Fibroblast of skin of right biceps (primary cell): ENCODE measurements around the gene KIF12.

Source experiments
- DNase-seq: peaks from one replicate; pipeline ENCODE4 v3.0.0-alpha.2; 2013

Gene KIF12

DNA sequence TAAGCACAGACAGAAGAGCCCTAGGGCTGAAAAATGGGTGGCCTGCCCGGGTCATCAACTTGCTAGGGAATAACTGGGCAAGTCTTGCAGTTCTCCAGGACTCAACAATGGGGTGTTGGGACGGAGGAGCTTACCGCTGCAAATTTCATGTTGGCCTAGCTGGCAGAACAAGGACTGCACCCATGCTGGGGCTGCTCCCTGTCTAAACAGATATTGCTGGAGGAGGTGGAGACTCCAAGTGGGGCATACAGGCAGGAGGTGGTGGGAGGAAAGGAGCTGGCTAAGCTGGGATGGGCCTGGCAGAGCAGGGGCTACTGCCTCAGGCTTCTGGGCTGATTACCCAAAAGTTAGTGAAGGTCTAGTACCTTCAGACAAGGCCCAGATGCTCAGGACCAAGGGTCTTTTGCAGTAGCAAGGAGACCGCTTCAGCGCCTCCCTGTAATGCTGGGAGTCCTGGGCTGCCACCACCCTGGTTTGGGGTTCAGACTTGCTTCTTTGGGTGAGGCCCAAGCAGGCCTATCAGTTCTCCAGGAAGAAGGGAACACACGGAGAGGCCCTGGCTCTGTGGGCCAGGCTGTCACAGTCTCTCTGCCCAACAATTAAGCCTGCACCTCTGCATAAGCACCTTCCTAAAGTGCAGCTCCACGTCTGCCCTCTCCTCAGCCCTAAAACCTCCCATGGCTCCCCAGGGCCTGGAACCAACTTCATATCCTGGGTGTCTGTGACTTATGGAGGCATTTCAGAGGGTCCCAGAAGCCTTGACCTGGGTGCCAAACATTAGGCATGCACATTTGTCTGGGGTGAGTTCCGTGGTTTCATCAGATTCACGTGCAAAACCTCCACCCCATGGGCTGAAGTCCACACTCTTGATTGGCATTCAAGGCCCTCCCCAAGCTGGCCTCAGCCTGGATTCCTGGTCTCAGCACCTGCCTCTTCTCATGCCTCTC, 24.2 kb upstream of the KIF12 start:
- DNase-seq: no peak

DNA sequence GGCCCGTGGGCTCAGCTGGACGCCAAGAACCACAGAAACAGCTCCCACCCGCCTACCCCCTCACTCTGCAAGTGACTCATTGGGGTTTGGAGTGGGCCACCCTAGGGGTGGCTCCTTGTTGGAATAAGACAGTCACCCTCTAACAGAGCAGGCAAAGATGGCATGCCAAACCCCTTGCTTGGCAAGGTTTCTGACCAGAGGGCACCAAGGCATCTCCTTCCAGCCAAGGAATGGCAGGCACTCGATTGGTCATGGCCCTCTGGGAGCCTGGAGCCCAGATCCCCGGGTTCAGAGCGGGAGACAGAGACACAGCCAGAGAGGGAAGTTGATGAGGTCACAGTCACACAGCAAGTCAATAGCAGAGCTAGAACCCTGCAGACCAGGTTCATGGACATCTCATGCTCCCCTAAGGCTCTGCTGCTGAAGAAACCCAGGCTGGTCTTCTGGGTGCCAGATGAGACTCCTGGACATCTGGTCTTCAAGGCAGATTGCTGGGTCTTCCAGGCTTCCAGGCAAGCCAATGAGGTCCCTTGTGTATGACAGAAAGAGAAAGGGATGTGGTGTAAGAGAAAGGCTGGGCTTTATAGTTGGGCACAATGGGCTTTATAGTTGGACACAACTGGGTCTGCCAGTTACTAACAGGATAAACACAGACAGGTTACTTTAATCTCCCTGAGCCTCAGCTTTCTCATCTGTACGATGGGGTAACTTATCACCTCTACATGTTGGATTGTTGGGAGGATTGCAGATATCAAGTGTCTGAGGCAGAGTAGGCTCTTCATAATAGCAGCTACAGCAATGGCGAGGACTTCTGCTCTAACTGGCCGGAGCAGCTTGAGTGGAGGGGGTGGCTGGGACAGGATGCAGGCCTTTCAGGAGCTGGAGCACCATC, 23.3 kb upstream of the KIF12 start:
- no peak for DNase-seq

DNA sequence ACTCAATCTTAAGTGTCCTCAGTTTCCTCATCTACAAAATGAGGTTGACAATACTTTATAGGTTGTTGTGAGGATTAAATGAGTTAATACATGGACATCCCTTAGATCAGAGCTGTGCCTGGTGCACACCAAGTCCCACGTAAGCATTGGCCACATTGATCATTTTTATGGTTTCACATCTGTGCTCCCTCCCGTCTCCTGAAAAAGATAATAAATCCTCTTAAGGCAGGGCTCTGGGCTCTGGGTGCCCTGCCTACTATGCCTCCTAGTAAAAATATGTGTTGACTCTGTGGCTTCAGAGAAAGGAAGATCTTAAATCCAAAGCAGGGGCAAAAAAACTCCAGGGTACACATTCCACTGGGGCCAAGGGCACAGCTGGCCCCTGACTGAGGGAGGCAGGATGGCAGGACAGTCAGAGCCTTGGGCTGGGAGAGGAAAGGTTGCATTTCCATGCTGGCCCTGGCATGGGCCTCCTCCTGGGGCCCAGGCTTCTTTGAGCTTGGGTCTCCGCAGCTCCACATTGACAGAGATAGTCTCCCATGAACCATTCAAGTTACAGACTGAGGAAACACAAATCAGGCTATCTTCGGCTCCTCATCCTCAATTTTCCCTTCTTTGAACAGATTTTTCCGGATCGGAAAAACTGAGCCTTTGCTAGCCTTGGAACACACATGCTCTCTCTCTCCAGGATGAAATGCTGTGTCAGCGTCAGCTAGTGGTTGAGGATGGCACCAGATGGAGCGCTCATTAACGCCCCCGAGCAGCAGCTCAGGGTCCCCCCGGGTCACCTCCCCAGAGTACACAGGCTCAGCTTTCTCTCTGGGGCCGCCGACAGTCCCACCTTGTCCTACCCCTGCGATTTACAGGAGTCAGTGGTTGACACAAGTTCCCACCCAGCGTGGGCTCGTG, 22.4 kb upstream of the KIF12 start:
- no peak for DNase-seq

GRCh38 chr9:114120192-114121014, 21.3 kb upstream of the KIF12 start:
- no peak for DNase-seq

DNA sequence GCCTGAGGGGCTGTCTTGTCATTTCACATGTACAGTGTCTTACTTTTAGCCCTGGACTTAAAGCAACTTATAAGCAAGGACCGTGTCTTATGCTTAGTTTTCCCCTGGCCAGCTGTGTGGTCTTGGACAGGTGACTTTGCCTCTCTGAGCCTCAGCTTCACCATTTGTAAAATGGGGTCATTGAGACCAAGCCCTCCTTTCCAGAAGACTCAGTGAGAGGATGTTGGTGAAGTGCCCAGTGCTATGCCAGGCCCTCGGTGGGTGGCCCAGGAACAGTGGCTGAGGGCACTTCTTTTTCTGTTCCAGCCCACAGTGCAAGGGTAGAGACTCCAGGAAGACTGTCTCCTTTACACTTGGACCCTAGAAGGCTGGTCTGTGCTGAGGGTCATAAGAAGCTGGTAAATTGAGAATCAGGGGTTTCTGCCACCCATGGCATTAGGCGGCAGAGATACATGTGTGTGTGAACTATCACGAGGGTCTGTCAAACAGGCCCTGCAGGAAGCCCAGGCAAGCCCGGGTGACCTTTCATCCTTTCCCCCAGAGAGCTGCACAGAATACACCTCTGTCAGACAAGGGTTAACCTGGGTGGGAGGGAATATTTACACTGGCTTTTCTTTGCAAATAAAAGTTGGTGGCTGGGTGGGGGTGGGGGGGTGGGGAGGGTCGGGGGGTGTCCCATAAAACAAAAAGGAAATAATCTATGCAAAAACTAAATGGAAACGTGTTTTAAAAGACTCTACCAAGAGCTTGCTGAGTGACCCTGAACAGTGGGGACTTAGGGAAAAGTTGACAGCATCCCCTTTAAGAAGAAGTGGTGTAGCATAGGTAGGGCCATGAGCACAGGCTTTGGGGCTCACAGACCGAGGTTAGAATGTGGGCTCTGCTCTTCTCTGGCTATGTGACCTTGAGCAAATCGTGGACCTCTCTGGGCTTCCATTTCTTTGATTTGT, 20.4 kb upstream of the KIF12 start:
- no peak for DNase-seq

GRCh38 chr9:114117996-114118830, 19.1 kb upstream of the KIF12 start:
- DNase-seq: no peak

GRCh38 chr9:114117614-114117995, 18.5 kb upstream of the KIF12 start:
- DNase-seq: no peak

- DNase-seq: no peak
Measured at GRCh38 chr9:114116126-114116747, 17.1 kb upstream of the KIF12 start.

- DNase-seq: no peak
Measured at GRCh38 chr9:114115654-114116125, 16.6 kb upstream of the KIF12 start.

DNA sequence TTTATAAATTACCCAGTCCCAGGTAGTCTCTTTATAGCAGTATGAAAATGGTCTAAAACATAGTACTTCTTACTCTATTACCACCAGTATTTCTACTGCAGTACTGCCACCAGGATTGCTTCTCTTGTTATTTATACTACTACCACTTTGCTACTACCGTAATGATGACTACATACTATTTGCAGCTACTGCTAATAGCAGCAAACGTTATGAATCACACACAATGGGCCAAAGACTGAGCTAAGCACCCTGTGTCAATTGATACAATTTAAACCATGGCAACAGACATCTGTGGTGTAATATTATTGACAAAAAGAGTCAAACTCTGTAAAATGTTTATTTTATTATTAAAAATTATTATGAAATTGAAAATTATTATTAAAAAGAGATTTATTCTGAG, 15.3 kb upstream of the KIF12 start:
- DNase-seq: peak; percentile 55

- DNase-seq: peak; percentile 84
Measured at GRCh38 chr9:114112778-114113584, 13.9 kb upstream of the KIF12 start.

- DNase-seq: peak; percentile 64
Measured at GRCh38 chr9:114112325-114112724, 13.2 kb upstream of the KIF12 start.

DNA sequence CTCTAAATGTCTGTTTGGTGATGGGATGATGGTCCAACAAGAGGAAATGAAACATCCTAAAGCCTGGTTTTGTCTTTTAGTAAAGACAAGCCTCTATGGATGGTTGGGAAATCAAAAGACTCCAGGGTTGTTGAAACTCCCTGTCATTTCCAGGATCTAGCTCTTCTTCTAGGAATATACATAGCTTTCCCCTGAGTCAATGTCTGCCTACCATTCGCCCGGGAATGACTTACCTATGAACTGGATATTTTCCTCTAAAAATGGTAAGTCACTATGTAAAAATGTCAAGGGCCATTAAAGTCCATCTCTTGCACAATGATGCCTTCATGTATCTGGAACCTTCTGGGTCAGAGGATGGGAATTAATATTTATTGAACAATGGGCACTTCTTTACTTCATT, 11.1 kb upstream of the KIF12 start:
- DNase-seq: peak; percentile 94

DNA sequence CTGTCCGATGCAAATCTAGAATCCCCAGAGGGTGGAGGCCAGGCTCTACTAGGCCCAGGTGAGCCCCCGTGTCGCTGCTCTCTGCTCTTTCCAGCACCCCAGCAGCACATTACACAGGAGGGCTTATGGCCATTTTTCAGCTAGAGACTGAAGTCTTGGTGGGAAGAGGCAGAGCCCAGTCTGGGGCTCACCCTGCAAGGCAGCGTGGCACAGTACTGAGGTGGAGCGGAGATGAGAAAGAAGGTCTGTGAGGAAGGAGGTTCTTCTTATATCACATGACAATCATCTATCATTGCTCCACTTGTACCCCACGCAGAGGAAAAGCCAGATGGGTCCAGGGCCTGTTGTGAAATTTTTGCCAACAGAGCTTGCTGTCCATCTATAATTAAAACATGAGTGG, 10.0 kb upstream of the KIF12 start:
- no peak for DNase-seq

GRCh38 chr9:114108016-114108833, 9.1 kb upstream of the KIF12 start:
- DNase-seq: peak; percentile 76

DNA sequence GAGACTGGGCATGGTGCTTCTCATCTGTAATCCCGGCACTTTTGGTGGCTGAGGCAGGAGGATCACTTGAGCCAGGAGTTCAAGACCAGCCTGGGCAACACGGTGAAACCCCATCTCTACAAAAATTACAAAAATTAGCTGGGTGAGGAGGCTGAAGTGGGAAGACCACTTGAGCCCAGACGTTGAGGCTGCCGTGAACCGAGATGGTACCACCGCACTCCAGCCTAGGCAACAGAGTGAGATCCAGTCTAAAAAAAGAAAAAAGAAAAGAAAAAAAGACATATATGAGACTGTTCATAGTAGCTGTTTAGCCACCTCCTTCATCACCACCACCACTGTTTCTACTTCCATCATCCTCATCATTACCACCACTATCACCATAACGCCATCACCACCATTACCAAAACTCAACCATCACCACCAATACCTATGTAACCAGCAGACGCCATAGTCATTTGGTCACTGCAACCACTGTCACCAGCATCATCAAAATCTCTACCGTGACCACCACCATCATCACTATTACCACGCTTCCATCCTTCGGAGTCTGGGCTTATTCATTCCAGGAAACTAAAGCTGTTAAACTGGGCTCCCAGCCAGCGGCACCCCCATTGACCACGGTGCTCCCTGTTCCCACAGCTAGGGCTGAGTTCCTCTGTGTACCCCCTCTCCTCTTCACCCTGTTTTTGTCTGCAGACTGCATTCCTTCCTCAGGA, 8.4 kb upstream of the KIF12 start:
- DNase-seq: no peak
